Activated B cell treated with CpG ODN at 0.5 μM for 24 hours (primary cell): Measurements from ENCODE around the gene AP3B1. TPM values are rescaled to one million over a fixed set of nuclear protein-coding genes. Genes with fewer than 3 reads are reported as not detected.

Experiments used
- ATAC-seq: fragments of 200-7000 bp; cut with Tn5 transposase; one replicate; pipeline ENCODE4 v1.10.0; 2021; ENCODE audit warnings: low read depth, mild to moderate bottlenecking, moderate library complexity
- CTCF ChIA-PET: fragments of 350-600 bp; sonication (Branson Sonifier 250); formaldehyde crosslinking; loops from one replicate; lab custom pipeline; 2021; ENCODE audit warnings: antibody characterized with exemption; lab: Charles Lee
- POLR2A ChIA-PET: fragments of 350-600 bp; sonication (Branson Sonifier 250); formaldehyde crosslinking; loops from one replicate; lab custom pipeline; 2021; ENCODE audit warnings: antibody characterized with exemption; lab: Charles Lee
- DNase-seq: peaks from one replicate; pipeline ENCODE4 v3.0.0; 2022
- H3K27ac Mint-ChIP-seq: one replicate; pipeline ENCODE4 v1.8.0; 2020; ENCODE audit warnings: mixed read lengths
- H3K27me3 Mint-ChIP-seq: one replicate; pipeline ENCODE4 v1.8.0; 2021; ENCODE audit warnings: mixed read lengths
- H3K36me3 Mint-ChIP-seq: one replicate; pipeline ENCODE4 v1.8.0; 2021; ENCODE audit warnings: low read depth, mixed read lengths
- H3K4me1 Mint-ChIP-seq: one replicate; pipeline ENCODE4 v1.8.0; 2021; ENCODE audit warnings: mixed read lengths
- H3K4me3 Mint-ChIP-seq: one replicate; pipeline ENCODE4 v1.8.0; 2020; ENCODE audit warnings: mild to moderate bottlenecking, mixed read lengths
- H3K9me3 Mint-ChIP-seq: one replicate; pipeline ENCODE4 v1.8.0; 2020; ENCODE audit warnings: mixed read lengths
- intact Hi-C: fragments of 100-400 bp; cut with micrococcal nuclease; formaldehyde crosslinking; loops from one replicate; pipeline ENCODE4 v1.15.1; 2024
- total RNA-seq: library from RNA; stranded (reverse); gene quantifications from 2 replicates; pipeline ENCODE4 v1.2.3, GENCODE V29; 2022
- TF ChIP-seq, protein P1 (sequence below): fragments of 200-600 bp; IDR thresholded peaks from one replicate; pipeline ENCODE4 v1.8.0; 2022; ENCODE audit warnings: antibody characterized with exemption, mild to moderate bottlenecking

The AP3B1 gene
- total RNA-seq, 1 donor from 2014 or later, result 52.9 TPM

DNA sequence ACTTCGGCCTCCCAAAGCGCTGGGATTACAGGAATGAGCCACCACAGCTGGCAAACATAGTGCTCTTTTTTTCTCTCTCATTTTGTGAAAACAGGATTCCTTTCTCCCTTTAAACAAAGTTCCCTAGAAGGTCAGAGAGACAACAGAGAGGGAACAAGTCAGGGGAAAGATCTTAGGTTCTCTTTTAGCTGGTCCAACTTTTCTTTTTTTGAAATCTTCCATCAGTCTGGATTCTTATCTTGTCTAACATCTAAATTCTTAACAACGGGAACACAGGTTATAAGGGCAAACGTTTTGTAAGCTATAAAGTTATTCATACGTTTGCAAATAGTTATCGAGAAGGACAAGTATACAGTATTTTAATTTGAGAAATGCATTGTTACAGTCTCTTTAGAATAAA, 294.3 kb downstream of the AP3B1 start:
- ATAC-seq, result no peak
- H3K27me3 Mint-ChIP-seq, result no peaks in the 10 kb centered on the region
- TF ChIP-seq, protein P1, sequence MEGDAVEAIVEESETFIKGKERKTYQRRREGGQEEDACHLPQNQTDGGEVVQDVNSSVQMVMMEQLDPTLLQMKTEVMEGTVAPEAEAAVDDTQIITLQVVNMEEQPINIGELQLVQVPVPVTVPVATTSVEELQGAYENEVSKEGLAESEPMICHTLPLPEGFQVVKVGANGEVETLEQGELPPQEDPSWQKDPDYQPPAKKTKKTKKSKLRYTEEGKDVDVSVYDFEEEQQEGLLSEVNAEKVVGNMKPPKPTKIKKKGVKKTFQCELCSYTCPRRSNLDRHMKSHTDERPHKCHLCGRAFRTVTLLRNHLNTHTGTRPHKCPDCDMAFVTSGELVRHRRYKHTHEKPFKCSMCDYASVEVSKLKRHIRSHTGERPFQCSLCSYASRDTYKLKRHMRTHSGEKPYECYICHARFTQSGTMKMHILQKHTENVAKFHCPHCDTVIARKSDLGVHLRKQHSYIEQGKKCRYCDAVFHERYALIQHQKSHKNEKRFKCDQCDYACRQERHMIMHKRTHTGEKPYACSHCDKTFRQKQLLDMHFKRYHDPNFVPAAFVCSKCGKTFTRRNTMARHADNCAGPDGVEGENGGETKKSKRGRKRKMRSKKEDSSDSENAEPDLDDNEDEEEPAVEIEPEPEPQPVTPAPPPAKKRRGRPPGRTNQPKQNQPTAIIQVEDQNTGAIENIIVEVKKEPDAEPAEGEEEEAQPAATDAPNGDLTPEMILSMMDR, result no peak
- CTCF ChIA-PET, result no interaction called here
- no peak overlapping the region for H3K4me3 Mint-ChIP-seq
- POLR2A ChIA-PET, result interaction anchor here (0.7 kb wide), 1 partner anchor 62 kb away, joined by 4 read pairs; no protein-coding TSS in a partner anchor
- peaks cover 53% of the 10 kb centered on the region for H3K36me3 Mint-ChIP-seq
- intact Hi-C loops, result no loop called here
- H3K4me1 Mint-ChIP-seq, result no peaks in the 10 kb centered on the region
- no peak for DNase-seq
- no peak overlapping the region for H3K27ac Mint-ChIP-seq
- no peaks in the 10 kb centered on the region for H3K9me3 Mint-ChIP-seq

DNA sequence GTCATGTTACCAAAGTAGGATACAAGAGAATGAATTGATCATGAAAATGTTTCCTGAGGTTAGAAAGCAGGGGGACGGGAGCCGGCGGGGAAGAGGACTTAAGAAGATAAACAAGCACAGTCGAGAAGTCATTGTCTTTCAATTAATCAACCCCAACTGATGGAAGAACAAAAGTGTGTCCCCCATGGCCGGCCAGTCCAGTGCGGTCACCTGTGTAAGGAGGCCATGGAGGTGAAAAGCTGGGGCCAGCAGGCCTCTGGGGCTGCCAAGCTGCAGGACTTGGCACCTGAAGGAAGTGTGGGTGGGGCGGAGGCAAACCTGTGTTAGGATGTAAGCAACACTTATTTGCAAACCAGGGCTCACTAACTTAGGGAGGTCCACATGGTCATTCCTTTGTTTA, 295.1 kb downstream of the AP3B1 start:
- Mint-ChIP-seq H3K27me3 (no peaks in the 10 kb centered on the region), H3K4me1 (no peaks in the 10 kb centered on the region), H3K9me3 (no peaks in the 10 kb centered on the region), H3K27ac (no peak overlapping the region), H3K4me3 (no peak overlapping the region), H3K36me3 (peaks cover 52% of the 10 kb centered on the region)
- DNase-seq, result no peak
- TF ChIP-seq, protein P1, result no peak
- CTCF ChIA-PET, result no interaction called here
- POLR2A ChIA-PET, result no interaction called here
- ATAC-seq, result no peak
- intact Hi-C loops, result no loop called here

DNA sequence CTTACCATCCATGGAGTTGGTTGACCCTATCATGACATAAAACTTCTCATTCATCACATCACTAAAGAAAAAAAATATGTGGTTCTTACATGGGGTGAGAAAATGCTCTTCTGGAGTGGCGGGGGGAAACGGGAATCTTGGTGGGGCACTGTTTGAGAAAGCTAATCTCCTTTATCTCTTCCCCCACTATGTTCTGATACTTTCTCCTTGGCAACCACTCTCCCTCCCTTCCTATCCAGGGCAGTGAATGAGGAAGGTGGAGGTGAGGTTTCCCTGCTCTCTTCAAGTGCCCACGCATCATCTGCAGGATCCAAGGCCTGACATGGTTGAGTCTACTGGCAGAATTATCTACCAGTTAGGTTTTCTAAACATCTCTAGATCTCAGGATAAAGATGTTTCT, 297.6 kb downstream of the AP3B1 start:
- no peak for DNase-seq
- Mint-ChIP-seq H3K4me1 (no peaks in the 10 kb centered on the region), H3K4me3 (no peak overlapping the region), H3K27me3 (no peaks in the 10 kb centered on the region), H3K9me3 (no peaks in the 10 kb centered on the region), H3K36me3 (peaks cover 51% of the 10 kb centered on the region), H3K27ac (no peak overlapping the region)
- CTCF ChIA-PET, result no interaction called here
- TF ChIP-seq, protein P1, result no peak
- POLR2A ChIA-PET, result interaction anchor here (0.6 kb wide), 1 partner anchor 359 kb away, joined by 7 read pairs; no protein-coding TSS in a partner anchor
- ATAC-seq, result no peak
- intact Hi-C loops, result no loop called here

DNA sequence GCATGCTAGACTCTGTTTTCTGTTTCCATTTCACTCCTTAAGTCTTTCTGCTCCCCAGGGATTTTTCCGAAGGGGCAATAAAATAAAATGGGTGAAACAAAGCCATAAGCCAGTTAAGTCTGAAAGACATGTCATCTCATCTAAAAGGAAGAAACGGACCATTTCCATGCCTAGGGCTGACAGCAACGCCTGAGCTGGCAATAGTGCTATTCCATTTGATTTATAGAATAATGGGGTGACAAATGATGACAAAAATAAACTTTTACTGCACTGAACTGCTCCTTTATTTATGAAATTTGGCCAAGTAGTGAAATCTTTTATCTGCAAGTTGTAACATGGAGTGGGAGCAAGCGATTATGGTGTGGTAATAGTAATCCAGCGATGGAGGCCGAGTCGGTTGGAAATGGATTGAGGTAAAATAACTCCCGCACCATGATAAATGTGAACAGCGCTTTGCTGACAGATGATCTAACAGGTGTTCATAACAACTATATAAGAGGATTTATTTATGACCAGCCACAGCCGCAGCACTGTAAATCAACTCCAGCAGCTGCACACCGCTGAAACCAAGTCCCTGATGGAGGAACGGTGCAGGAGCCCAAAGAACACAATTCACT, 298.6 kb downstream of the AP3B1 start:
- POLR2A ChIA-PET, result no interaction called here
- intact Hi-C loops, result no loop called here
- Mint-ChIP-seq H3K4me3 (no peak overlapping the region), H3K27ac (no peak overlapping the region), H3K36me3 (peaks cover 43% of the 10 kb centered on the region), H3K27me3 (no peaks in the 10 kb centered on the region), H3K4me1 (no peaks in the 10 kb centered on the region), H3K9me3 (no peaks in the 10 kb centered on the region)
- TF ChIP-seq, protein P1, result no peak
- DNase-seq (no peak), ATAC-seq (no peak)
- CTCF ChIA-PET, result no interaction called here

DNA sequence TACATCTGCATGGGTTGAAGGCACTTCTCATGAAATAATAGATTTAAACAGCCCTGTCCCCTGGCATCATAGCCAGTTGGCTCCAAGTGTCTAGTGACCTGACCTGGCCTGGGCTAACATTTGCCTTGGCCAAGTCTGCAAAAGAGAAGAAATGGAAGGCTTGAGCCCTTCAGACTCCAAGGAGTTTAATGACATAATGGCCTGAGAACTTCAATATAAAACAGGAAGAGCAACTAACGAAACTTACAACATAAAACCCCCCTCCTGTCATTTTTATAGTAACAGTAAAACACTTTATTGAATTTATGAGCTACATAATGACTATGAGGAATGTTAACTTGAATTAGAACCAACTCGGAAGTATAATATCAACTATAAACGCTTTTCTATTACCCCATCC, 299.6 kb downstream of the AP3B1 start:
- no peaks in the 10 kb centered on the region for H3K4me1 Mint-ChIP-seq
- ChIA-PET POLR2A (no interaction called here), CTCF (no interaction called here)
- no peaks in the 10 kb centered on the region for H3K9me3 Mint-ChIP-seq
- no peaks in the 10 kb centered on the region for H3K27me3 Mint-ChIP-seq
- ATAC-seq, result no peak
- TF ChIP-seq, protein P1, result no peak
- no peak overlapping the region for H3K4me3 Mint-ChIP-seq
- no peak for DNase-seq
- H3K36me3 Mint-ChIP-seq, result peaks cover 39% of the 10 kb centered on the region
- intact Hi-C loops, result no loop called here
- no peak overlapping the region for H3K27ac Mint-ChIP-seq
